HL-60 (cell line): Measurements from ENCODE around the gene EPS8.

Experiments used
- DNase-seq, 2 experiments: peaks; one replicate each; pipeline ENCODE4 v3.0.0-alpha.2; 2010 to 2020; ENCODE audit warnings: low read depth in 1 of 2, low spot score in 1 of 2
- H3K27ac ChIP-seq: fragments of 250-450 bp; sonication (Bioruptor Pico); replicated peaks from 2 replicates; pipeline ENCODE4 v1.5.1; 2020; ENCODE audit warnings: mild to moderate bottlenecking, moderate library complexity
- H3K27me3 ChIP-seq: fragments of 250-450 bp; sonication (Bioruptor Pico); 2 replicates; pipeline ENCODE4 v1.5.1; 2021; ENCODE audit warnings: mild to moderate bottlenecking, moderate library complexity; ENCODE audit not compliant: insufficient read depth, poor library complexity, severe bottlenecking
- H3K4me3 ChIP-seq: replicated peaks from 2 replicates; pipeline ENCODE4 v1.5.1; 2011; ENCODE audit warnings: mild to moderate bottlenecking, control low read depth, low read length; ENCODE audit not compliant: insufficient read depth
- GABPA ChIP-seq: IDR thresholded peaks from 2 replicates; pipeline ENCODE4 v1.6.1; 2012; ENCODE audit warnings: low read depth
- POLR2AphosphoS5 ChIP-seq: IDR thresholded peaks from 2 replicates; pipeline ENCODE4 v1.6.1; 2012; ENCODE audit warnings: low read depth
- SPI1 ChIP-seq: IDR thresholded peaks from 2 replicates; pipeline ENCODE4 v1.6.1; 2012; ENCODE audit warnings: low read depth, mild to moderate bottlenecking, borderline replicate concordance
- TF ChIP-seq, protein P1 (sequence below): IDR thresholded peaks from 2 replicates; pipeline ENCODE4 v1.6.1; 2012; ENCODE audit warnings: low read depth; ENCODE audit not compliant: insufficient replicate concordance
- TF ChIP-seq, protein P2 (sequence below): IDR thresholded peaks from one replicate; pipeline ENCODE4 v1.5.1; 2011; ENCODE audit warnings: low read length, control low read depth, inconsistent platforms; ENCODE audit not compliant: insufficient read depth

EPS8 gene

DNA sequence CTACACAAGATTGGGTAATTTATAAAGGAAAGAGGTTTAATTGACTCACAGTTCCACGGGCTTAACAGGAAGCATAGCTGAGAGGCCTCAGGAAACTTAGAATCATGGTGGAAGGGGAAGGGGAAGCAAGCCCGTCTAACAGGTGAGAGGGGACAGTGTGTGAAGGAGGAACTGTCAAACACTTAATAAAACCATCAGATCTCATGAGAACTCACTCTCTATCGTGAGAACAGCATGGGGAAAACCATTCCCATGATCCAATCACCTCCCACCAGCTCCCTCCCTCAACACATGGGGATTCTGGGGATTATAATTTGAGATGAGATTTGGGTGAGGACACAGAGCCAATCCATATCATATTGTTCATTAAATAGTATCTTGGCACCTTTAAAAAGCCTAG is 56.1 kb downstream of the EPS8 start:
- no peak overlapping the region for H3K4me3 ChIP-seq
- H3K27ac ChIP-seq, result no peak overlapping the region
- TF ChIP-seq GABPA, result no peak
- TF ChIP-seq POLR2AphosphoS5, result no peak
- TF ChIP-seq, protein P1, sequence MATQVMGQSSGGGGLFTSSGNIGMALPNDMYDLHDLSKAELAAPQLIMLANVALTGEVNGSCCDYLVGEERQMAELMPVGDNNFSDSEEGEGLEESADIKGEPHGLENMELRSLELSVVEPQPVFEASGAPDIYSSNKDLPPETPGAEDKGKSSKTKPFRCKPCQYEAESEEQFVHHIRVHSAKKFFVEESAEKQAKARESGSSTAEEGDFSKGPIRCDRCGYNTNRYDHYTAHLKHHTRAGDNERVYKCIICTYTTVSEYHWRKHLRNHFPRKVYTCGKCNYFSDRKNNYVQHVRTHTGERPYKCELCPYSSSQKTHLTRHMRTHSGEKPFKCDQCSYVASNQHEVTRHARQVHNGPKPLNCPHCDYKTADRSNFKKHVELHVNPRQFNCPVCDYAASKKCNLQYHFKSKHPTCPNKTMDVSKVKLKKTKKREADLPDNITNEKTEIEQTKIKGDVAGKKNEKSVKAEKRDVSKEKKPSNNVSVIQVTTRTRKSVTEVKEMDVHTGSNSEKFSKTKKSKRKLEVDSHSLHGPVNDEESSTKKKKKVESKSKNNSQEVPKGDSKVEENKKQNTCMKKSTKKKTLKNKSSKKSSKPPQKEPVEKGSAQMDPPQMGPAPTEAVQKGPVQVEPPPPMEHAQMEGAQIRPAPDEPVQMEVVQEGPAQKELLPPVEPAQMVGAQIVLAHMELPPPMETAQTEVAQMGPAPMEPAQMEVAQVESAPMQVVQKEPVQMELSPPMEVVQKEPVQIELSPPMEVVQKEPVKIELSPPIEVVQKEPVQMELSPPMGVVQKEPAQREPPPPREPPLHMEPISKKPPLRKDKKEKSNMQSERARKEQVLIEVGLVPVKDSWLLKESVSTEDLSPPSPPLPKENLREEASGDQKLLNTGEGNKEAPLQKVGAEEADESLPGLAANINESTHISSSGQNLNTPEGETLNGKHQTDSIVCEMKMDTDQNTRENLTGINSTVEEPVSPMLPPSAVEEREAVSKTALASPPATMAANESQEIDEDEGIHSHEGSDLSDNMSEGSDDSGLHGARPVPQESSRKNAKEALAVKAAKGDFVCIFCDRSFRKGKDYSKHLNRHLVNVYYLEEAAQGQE, result no peak
- TF ChIP-seq SPI1, result no peak
- TF ChIP-seq, protein P2, sequence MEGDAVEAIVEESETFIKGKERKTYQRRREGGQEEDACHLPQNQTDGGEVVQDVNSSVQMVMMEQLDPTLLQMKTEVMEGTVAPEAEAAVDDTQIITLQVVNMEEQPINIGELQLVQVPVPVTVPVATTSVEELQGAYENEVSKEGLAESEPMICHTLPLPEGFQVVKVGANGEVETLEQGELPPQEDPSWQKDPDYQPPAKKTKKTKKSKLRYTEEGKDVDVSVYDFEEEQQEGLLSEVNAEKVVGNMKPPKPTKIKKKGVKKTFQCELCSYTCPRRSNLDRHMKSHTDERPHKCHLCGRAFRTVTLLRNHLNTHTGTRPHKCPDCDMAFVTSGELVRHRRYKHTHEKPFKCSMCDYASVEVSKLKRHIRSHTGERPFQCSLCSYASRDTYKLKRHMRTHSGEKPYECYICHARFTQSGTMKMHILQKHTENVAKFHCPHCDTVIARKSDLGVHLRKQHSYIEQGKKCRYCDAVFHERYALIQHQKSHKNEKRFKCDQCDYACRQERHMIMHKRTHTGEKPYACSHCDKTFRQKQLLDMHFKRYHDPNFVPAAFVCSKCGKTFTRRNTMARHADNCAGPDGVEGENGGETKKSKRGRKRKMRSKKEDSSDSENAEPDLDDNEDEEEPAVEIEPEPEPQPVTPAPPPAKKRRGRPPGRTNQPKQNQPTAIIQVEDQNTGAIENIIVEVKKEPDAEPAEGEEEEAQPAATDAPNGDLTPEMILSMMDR, result no peak
- DNase-seq, result peak in 1 of 2 experiments; percentile 21
- H3K27me3 ChIP-seq, result peaks cover under 1% of the 10 kb centered on the region

DNA sequence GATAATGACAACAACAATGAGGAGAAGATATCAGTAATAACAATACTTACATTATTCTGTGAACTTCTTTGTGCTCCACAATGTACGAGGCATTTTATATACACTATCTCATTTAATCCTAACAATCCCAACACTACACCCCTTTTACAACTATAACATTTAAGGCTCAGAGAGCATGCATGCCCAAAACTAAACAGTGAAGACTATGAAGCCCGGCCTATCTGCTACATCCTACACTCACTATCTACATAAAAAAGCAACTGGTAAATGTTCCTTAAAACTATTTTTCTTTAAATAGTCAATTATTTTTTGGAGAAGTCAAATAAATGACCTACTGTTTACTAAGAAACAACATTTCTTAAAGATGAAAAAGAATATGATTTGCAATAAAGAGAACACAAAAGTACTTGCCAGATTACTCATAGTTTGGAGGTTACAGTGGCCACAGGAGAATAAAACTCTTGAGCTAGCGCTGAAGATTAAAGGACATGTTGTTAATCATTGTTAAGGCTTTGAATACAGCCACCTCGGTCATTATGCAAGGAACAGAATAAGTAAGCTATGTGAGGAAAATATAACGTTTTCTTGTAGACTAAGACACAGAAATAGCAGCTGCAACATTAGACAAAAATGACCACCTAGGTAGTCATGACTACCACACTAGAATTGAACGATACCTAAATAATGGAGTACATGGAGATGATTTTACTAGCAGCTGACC is 56.7 kb downstream of the EPS8 start:
- Histone ChIP-seq H3K27ac (no peak overlapping the region), H3K27me3 (no peaks in the 10 kb centered on the region), H3K4me3 (no peak overlapping the region)
- TF ChIP-seq GABPA (no peak), POLR2AphosphoS5 (no peak), SPI1 (no peak)
- TF ChIP-seq, protein P2, result no peak
- no peak for DNase-seq

DNA sequence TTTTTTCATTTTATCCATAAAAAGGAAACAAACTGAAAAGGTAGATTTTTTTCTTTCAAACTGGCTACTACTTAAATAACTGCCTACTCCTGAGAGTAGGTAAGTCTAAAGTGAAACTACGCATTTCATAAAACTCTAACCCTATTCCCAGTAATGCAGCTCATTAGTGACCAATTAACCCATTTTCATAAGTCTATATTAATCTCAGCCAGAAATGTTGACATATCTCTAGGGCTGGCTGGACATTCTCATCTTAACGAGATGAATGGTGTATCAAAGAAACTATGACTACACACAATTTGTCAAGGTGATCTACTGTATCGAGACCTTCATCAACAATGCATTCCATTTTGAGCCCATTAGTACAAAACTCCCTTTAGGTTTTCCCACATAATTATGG is 57.2 kb downstream of the EPS8 start:
- Histone ChIP-seq H3K4me3 (no peak overlapping the region), H3K27me3 (no peaks in the 10 kb centered on the region), H3K27ac (no peak overlapping the region)
- TF ChIP-seq, protein P1, result no peak
- no peak for TF ChIP-seq SPI1
- TF ChIP-seq GABPA, result no peak
- TF ChIP-seq, protein P2, result no peak
- no peak for TF ChIP-seq POLR2AphosphoS5
- DNase-seq, result no peak

- no peak overlapping the region for H3K27ac ChIP-seq
- no peak overlapping the region for H3K4me3 ChIP-seq
- no peak for DNase-seq
- H3K27me3 ChIP-seq, result no peaks in the 10 kb centered on the region
- TF ChIP-seq GABPA (no peak), SPI1 (no peak), POLR2AphosphoS5 (no peak)
- TF ChIP-seq, protein P1, result no peak
- TF ChIP-seq, protein P2, result no peak
Observed at GRCh38 chr12:15729097-15729496, 60.1 kb downstream of the EPS8 start.
